Lung microvascular endothelial cell (primary cell): ENCODE measurements around the gene PHLDB1. TPM values are rescaled to one million over a fixed set of nuclear protein-coding genes. Genes with fewer than 3 reads are reported as not detected.
A peak's percentile ranks its signal among the peaks of the same experiment; 100 is the strongest.

Source experiments
- DNase-seq, 2 donors: peaks; one replicate each; pipeline versions ENCODE4 v3.0.0 to v3.0.0-alpha.2; 2010; ENCODE audit warnings: low read depth in 2 of 2
- total RNA-seq: library from RNA; depleted of rRNA; stranded (reverse); fragments of >200 nt; gene quantifications from 2 replicates; pipeline ENCODE4 v1.2.1, GENCODE V29; 2014

The PHLDB1 gene
- total RNA-seq, 1 donor from 2014 or later, result 14.9 TPM

GRCh38 chr11:118638726-118639125 lies 31.3 kb downstream of the PHLDB1 start:
- DNase-seq, result no peak

GRCh38 chr11:118639899-118640298 lies 32.5 kb downstream of the PHLDB1 start:
- DNase-seq, result no peak

GRCh38 chr11:118640332-118641154 lies 33.1 kb downstream of the PHLDB1 start:
- no peak for DNase-seq

- no peak for DNase-seq
These were observed 34.1 kb downstream of the PHLDB1 start for GRCh38 chr11:118641397-118642019.

GRCh38 chr11:118643142-118643994 lies 36.0 kb downstream of the PHLDB1 start:
- no peak for DNase-seq

GRCh38 chr11:118643995-118644345 lies 36.6 kb downstream of the PHLDB1 start:
- no peak for DNase-seq

GRCh38 chr11:118644496-118644895 lies 37.1 kb downstream of the PHLDB1 start:
- no peak for DNase-seq

GRCh38 chr11:118645066-118645715 lies 37.8 kb downstream of the PHLDB1 start:
- DNase-seq, result no peak

GRCh38 chr11:118646393-118646792 lies 39.0 kb downstream of the PHLDB1 start:
- peak in 1 of 2 donors; percentile 46 for DNase-seq

GRCh38 chr11:118648291-118648690 lies 40.9 kb downstream of the PHLDB1 start:
- no peak for DNase-seq

- no peak for DNase-seq
These were observed 42.5 kb downstream of the PHLDB1 start for GRCh38 chr11:118649941-118650340.

- DNase-seq, result no peak
These were observed 43.0 kb downstream of the PHLDB1 start for GRCh38 chr11:118650366-118650765.

GRCh38 chr11:118651820-118652219 lies 44.4 kb downstream of the PHLDB1 start:
- DNase-seq, result no peak

- DNase-seq, result peak in 1 of 2 donors; percentile 31
These were observed 45.3 kb downstream of the PHLDB1 start for GRCh38 chr11:118652681-118653181.

GRCh38 chr11:118653684-118654390 lies 46.4 kb downstream of the PHLDB1 start:
- no peak for DNase-seq

GRCh38 chr11:118655486-118656190 lies 48.2 kb downstream of the PHLDB1 start:
- no peak for DNase-seq

GRCh38 chr11:118656563-118657165 lies 49.2 kb downstream of the PHLDB1 start:
- DNase-seq, result no peak

- DNase-seq, result no peak
These were observed 49.8 kb downstream of the PHLDB1 start for GRCh38 chr11:118657238-118657637.

- DNase-seq, result no peak
These were observed 50.5 kb downstream of the PHLDB1 start for GRCh38 chr11:118657709-118658428.
